CD4-positive, alpha-beta T cell treated with Interleukin-15 for 4 hours (primary cell): ENCODE measurements around the gene IL10RA.
"Not testable (repeated sequence)": the region's sequence is repeated elsewhere in the genome, so short reads cannot be mapped to it uniquely, and the experiment has no call there.

Experiments used
- DNase-seq: peaks from one replicate; pipeline ENCODE4 v3.0.0-alpha.2; 2020; ENCODE audit warnings: low spot score

IL10RA gene

DNA sequence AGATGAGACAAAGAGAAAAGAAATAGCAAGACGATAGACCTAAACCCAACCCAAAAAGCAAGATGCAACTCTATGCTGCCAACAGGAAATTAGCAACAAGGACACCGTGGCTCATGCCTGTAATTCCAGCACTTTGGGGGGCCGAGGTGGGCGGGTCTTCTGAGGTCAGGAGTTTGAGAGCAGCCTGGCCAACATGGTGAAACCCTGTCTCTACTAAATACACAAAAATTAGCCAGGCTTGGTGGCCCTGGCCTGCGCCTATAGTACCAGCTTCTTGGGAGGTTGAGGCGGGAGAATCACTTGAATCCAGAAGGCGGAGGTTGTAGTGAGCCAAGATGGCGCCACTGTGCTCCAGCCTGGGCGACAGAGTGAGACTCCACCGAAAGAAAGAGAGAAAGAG is 24.3 kb upstream of the IL10RA start:
- DNase-seq, result no peak

GRCh38 chr11:117962826-117963225 is 23.4 kb upstream of the IL10RA start:
- DNase-seq, result no peak

GRCh38 chr11:117966908-117967307 is 19.3 kb upstream of the IL10RA start:
- no peak for DNase-seq

GRCh38 chr11:117969160-117969991 is 16.8 kb upstream of the IL10RA start:
- DNase-seq, result no peak

DNA sequence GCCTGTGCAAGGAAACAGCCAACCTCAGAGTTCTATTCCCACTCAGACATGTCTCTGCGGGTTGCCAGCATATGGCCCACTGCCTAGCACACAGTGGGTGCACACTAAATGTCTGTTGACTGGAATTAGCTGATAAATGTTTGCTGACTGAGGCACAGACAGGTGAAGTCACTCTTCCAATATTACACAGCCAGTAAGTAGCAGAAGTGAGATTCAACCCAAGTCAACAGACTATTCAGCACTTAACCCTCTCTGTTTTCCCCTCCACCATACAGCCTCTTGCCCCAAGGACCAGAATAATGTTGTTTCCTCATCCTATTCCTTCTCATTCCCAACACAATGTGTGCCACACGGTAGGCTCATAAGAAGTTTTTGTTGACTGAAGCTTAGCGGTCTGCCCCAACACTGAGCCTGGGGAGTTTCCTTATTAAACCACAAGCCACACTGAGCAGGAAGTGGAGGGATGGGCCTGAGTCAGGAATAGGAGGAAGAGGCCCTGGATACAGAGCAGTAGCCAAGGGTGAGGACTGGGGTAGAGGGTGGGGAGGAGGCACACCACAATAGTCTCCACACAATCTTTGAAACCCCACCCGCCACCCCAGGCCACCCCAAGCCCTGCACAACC is 15.7 kb upstream of the IL10RA start:
- DNase-seq, result peak; percentile 51

GRCh38 chr11:117972044-117972443 is 14.2 kb upstream of the IL10RA start:
- no peak for DNase-seq

- DNase-seq, result no peak
These were observed 13.3 kb upstream of the IL10RA start for GRCh38 chr11:117972629-117973502.

GRCh38 chr11:117973503-117973860 is 12.7 kb upstream of the IL10RA start:
- no peak for DNase-seq

DNA sequence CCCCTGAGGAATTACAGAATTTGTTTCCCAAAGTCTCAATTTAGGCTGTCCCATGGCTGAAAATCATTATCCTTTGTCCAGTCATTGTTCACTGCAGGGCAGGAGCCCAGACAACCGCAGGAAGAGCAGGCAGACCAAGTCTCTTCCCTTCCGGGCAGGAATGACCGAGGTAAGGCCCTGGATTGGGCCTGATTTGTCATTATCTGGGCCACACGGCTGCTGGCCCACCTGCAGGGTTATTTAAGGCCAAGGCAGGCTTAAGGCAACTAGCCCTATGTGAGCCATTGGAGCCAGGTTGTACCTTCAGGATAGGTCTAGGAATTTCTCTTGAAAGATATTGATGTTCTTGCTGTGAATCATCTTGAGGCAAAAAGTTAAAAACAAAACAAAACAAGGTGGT is 9.7 kb upstream of the IL10RA start:
- no peak for DNase-seq

DNA sequence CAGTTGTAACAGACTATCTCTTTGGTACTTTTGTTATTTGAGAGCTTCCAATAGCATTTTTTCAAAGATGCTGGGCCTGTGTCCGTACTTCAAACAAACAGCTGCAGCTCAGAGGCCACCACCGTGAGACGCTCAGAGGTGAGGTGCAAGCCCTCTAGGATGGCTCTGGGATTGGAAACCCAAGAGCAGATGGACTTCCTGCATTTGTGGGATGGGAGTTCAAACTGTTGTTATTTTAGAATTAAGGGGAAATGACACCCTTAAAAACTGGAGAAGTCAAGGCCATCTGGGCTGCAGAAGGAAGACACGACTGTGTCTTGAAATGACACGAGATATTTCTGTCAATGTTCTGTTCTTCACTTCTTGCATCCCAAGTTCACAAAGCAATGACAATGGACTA is 9.2 kb upstream of the IL10RA start:
- no peak for DNase-seq

- not testable (repeated sequence) for DNase-seq
These were observed 8.5 kb upstream of the IL10RA start for GRCh38 chr11:117977612-117978264.

GRCh38 chr11:117978291-117978910 is 7.8 kb upstream of the IL10RA start:
- not testable (repeated sequence) for DNase-seq

DNA sequence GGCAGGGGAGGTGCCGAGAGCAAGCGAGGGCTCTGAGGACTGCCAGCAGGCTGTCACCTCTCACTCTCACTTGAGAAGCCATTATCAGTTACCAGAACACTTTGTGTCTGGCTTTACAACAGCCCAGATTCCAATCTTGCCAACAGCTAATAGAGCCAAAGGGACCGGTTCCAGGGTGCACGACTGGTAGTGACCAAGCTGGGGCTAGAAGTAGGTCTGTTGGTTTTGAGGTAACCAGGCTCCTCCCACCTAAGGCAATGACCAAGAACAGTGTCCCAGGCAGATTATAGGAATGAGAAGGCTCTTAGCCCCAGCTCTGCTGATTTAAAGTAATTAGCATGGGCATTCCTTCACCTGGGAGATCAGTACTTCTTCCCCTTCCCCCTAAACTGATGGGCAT is 7.2 kb upstream of the IL10RA start:
- no peak for DNase-seq

GRCh38 chr11:117979481-117980211 is 6.5 kb upstream of the IL10RA start:
- no peak for DNase-seq

- DNase-seq, result no peak
These were observed 5.9 kb upstream of the IL10RA start for GRCh38 chr11:117980280-117980679.

- no peak for DNase-seq
These were observed 5.5 kb upstream of the IL10RA start for GRCh38 chr11:117980720-117981119.

GRCh38 chr11:117983163-117983475 is 3.1 kb upstream of the IL10RA start:
- no peak for DNase-seq

- DNase-seq, result peak; percentile 48
These were observed 1.7 kb upstream of the IL10RA start for GRCh38 chr11:117984476-117984875.

DNA sequence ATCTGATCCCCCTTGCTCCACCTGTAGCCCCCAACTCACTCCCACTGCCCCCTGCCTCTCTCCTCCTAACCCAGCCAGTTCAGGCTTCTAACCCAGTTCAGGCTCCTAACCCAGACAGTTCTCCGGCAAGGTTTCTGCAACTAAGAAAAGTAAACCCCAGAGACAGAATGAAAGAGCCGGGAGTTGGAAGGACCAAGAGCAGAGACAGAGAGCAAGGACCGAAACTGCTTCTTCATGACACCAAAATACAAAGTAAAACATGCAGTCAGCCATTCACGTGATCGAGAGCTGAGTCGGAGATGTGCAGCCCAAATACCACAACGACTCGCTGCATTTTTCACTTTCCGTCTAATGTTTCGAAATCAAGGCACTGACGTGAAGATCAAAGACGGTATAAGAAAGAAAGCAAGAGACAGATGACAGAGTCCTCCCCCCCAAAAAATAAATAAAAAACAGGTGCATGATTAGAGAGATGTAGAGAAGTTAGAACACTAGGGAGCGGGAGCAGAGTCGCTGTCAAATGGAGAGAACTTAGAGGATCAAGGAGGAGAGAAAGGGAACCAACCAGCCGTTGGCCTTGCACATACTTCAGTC is 884 bp downstream of the IL10RA start:
- DNase-seq, result peak; percentile 80

DNA sequence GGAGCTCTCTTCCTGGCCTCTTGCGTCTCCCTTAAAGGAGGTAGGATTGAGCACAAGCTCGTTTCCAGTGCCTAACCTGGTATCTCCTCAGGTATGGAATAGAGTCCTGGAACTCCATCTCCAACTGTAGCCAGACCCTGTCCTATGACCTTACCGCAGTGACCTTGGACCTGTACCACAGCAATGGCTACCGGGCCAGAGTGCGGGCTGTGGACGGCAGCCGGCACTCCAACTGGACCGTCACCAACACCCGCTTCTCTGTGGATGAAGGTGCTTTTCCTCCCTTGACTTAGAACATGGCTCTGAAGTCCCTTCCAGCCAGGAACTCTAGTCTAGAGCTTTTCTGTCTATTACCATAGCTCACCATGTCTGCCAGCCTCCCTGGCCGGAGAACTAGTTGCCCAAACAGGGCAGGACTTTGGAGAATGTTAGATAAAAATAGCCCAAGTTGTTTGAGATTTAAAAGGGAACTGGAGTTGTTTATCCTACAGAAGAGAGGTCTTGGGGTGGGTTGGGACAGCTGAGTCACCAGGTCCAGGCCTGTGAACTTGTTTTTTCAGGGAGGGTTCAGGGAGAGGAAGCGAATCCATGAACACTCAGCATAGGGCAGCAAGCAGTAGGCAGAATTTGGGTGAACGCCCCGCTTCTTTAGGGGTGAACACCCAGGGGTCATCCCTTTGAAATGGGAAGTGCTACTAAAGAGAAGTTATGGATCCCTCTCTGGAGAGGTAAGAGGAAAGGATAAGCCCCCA is 3.3 kb downstream of the IL10RA start:
- no peak for DNase-seq
